Natural killer cell (primary cell): ENCODE measurements around the gene ARL17B. TPM values are rescaled to one million over a fixed set of nuclear protein-coding genes. Genes with fewer than 3 reads are reported as not detected.
"Not testable (repeated sequence)": the region's sequence is repeated elsewhere in the genome, so short reads cannot be mapped to it uniquely, and the experiment has no call there.

Source experiments
- ATAC-seq, 3 donors: fragments of 150-1000 bp in 2 of 3; fragments of 200-7000 bp in 1 of 3; cut with Tn5 transposase; 1 replicate in 1 of 3; 2 replicates in 2 of 3; pipeline ENCODE4 v1.10.0; 2021; ENCODE audit warnings: mild to moderate bottlenecking in 2 of 3, moderate library complexity in 2 of 3
- DNase-seq, 2 donors: peaks; one replicate each; pipeline versions ENCODE4 v3.0.0 to v3.0.0-alpha.2; 2013 to 2021; ENCODE audit warnings: mixed read lengths in 1 of 2
- H3K27ac ChIP-seq: one replicate; pipeline ENCODE4 v1.5.1; 2013; ENCODE audit warnings: mild to moderate bottlenecking, low read length
- H3K27me3 ChIP-seq: one replicate; pipeline ENCODE4 v1.6.1; 2013; ENCODE audit warnings: low read length; ENCODE audit not compliant: control insufficient read depth, insufficient read depth
- H3K36me3 ChIP-seq: one replicate; pipeline ENCODE4 v1.6.1; 2013; ENCODE audit warnings: low read length; ENCODE audit not compliant: control insufficient read depth, insufficient read depth
- H3K4me1 ChIP-seq: one replicate; pipeline ENCODE4 v1.6.1; 2013; ENCODE audit warnings: low read length; ENCODE audit not compliant: control insufficient read depth, insufficient read depth
- H3K4me3 ChIP-seq: one replicate; pipeline ENCODE4 v1.5.1; 2013; ENCODE audit warnings: low read length
- H3K9me3 ChIP-seq: one replicate; pipeline ENCODE4 v1.6.1; 2013; ENCODE audit warnings: low read length; ENCODE audit not compliant: control insufficient read depth, insufficient read depth
- H3K27ac Mint-ChIP-seq, 2 donors: one replicate each; pipeline ENCODE4 v1.8.0; 2022; ENCODE audit warnings: mild to moderate bottlenecking in 2 of 2, mixed read lengths in 2 of 2, moderate library complexity in 1 of 2
- H3K27me3 Mint-ChIP-seq, 2 donors: one replicate each; pipeline ENCODE4 v1.8.0; 2022; ENCODE audit warnings: low read depth in 2 of 2, mixed read lengths in 2 of 2
- H3K36me3 Mint-ChIP-seq: one replicate; pipeline ENCODE4 v1.8.0; 2022; ENCODE audit warnings: mixed read lengths
- H3K4me1 Mint-ChIP-seq, 2 donors: one replicate each; pipeline ENCODE4 v1.8.0; 2022; ENCODE audit warnings: mixed read lengths in 2 of 2
- H3K4me3 Mint-ChIP-seq: one replicate; pipeline ENCODE4 v1.8.0; 2022; ENCODE audit warnings: mild to moderate bottlenecking, moderate library complexity, mixed read lengths
- H3K9me3 Mint-ChIP-seq, 2 donors: one replicate each; pipeline ENCODE4 v1.8.0; 2022; ENCODE audit warnings: mixed read lengths in 2 of 2
- WGBS: methylation state at CpG from one replicate; pipeline ENCODE4 v1.1.7; 2013; ENCODE audit warnings: missing lambda C conversion rate; ENCODE audit not compliant: insufficient coverage; 5-methylcytosine and 5-hydroxymethylcytosine counted together
- intact Hi-C: fragments of 100-400 bp; cut with micrococcal nuclease; formaldehyde crosslinking; loops from one replicate; pipeline ENCODE4 v1.14.2; 2022
- total RNA-seq, 4 donors: library from RNA; stranded (reverse); fragments of 120-200 nt in 1 of 4; gene quantifications; one replicate each; pipeline versions ENCODE4 v1.2.3 to v1.2.4, GENCODE V29; 2013 to 2022

Gene ARL17B
- total RNA-seq, 3 donors from 2014 or later (not counting 1 experiment from before 2014, with no cell fraction given): 18.6 to 30.3 (median 20.0) TPM

DNA sequence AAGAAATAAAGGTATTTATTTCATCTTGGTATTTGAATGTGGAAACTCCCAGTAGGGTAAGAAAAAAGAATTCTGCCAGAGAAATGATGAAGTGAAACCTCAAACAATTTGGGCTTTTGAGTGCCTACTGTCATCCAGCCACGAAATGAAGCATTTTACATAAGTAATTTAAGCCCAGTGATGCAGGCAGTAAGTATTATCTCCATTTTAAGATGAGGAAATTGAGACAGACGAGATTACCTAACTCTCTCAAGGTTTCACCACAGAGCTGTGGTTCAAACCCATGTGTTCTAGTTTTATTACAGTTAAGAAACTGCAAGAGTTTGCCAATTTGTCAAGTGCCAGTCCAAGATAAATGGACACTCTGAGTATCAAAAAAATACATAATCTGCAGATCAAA, 13.2 kb downstream of the ARL17B start:
- H3K4me1 Mint-ChIP-seq, H3K27me3 Mint-ChIP-seq, H3K9me3 ChIP-seq, intact Hi-C loops, H3K4me3 Mint-ChIP-seq, H3K27ac Mint-ChIP-seq, H3K4me3 ChIP-seq, H3K27me3 ChIP-seq, DNase-seq, H3K27ac ChIP-seq, H3K9me3 Mint-ChIP-seq, H3K4me1 ChIP-seq, H3K36me3 ChIP-seq, H3K36me3 Mint-ChIP-seq: not testable (repeated sequence)
- ATAC-seq: peak in 2 of 3 donors; percentile 30 to 50
- no CpG with 5 or more reads among the region's 2 CpGs for WGBS

- intact Hi-C loops, DNase-seq, H3K9me3 ChIP-seq, H3K27ac Mint-ChIP-seq, H3K4me3 Mint-ChIP-seq, H3K4me1 Mint-ChIP-seq, H3K9me3 Mint-ChIP-seq, ATAC-seq, H3K4me1 ChIP-seq, H3K27ac ChIP-seq, H3K4me3 ChIP-seq, H3K36me3 ChIP-seq, H3K27me3 ChIP-seq, H3K27me3 Mint-ChIP-seq, H3K36me3 Mint-ChIP-seq: not testable (repeated sequence)
- no CpG with 5 or more reads among the region's 3 CpGs for WGBS
Measured at GRCh38 chr17:46342131-46342530, 19.4 kb downstream of the ARL17B start.

DNA sequence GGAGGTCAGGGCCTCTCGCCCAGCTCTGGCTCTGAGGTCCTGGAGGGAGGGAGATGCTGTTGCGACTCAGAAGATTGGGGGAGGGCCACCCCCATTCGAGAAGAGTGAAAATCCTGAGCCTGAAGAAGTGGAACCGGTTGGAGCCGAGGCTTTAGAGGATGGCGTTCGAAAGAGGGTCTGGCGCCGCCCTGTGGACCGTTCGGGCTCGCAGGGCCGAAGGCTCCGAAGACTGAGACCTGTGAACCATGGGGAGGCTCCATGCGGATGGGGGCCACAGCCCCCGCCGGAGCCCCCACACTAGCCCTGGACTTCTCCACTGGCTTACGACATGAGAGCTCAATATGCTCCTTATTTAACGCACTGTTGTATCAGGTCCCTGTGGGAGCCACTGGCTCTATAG, 20.3 kb downstream of the ARL17B start:
- intact Hi-C loops, H3K4me3 Mint-ChIP-seq, H3K27ac Mint-ChIP-seq, H3K4me3 ChIP-seq, H3K27me3 ChIP-seq, H3K36me3 Mint-ChIP-seq, H3K36me3 ChIP-seq, H3K4me1 Mint-ChIP-seq, H3K9me3 Mint-ChIP-seq, H3K27ac ChIP-seq, H3K9me3 ChIP-seq, H3K4me1 ChIP-seq, H3K27me3 Mint-ChIP-seq, DNase-seq: not testable (repeated sequence)
- WGBS: no CpG with 5 or more reads among the region's 19 CpGs
- peak in 1 of 3 donors; percentile 43 for ATAC-seq

- H3K4me1 ChIP-seq, H3K27ac Mint-ChIP-seq, H3K4me3 ChIP-seq, H3K27me3 Mint-ChIP-seq, H3K36me3 ChIP-seq, ATAC-seq, H3K9me3 Mint-ChIP-seq, H3K4me1 Mint-ChIP-seq, H3K27ac ChIP-seq, intact Hi-C loops, H3K9me3 ChIP-seq, H3K36me3 Mint-ChIP-seq, H3K27me3 ChIP-seq, DNase-seq, H3K4me3 Mint-ChIP-seq: not testable (repeated sequence)
- WGBS: no CpG with 5 or more reads among the region's 16 CpGs
Measured at GRCh38 chr17:46294831-46295230, 66.7 kb downstream of the ARL17B start, which contains the start of gene LRRC37A. Gene LRRC37A (plus strand): TSS chr17:46295131. CDS start chr17:46295134, 3 bp downstream.

DNA sequence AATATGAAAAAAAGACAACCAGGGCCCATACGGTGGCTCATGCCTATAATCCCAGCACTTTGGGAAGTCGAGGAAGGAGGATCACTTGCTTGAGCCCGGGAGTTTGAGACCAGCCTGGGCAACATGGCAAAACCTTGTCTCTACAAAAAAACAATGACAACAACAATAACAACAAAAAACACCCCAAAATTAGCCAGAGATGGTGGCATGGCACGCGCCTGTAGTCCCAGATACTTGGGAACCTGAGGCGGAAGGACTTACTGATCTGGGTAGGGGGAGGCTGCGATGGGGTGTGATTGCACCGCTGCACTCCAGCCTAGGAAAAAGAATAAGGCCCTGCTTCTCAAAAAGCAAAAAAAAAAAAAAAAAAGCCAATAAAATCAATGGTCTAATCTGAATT, 69.9 kb downstream of the ARL17B start:
- DNase-seq, ATAC-seq, H3K4me3 ChIP-seq, H3K9me3 Mint-ChIP-seq, H3K36me3 Mint-ChIP-seq, H3K27me3 ChIP-seq, H3K4me1 Mint-ChIP-seq, H3K36me3 ChIP-seq, H3K27me3 Mint-ChIP-seq, H3K27ac ChIP-seq, H3K4me1 ChIP-seq, H3K27ac Mint-ChIP-seq, intact Hi-C loops, H3K9me3 ChIP-seq, H3K4me3 Mint-ChIP-seq: not testable (repeated sequence)
- WGBS: 92% methylated on average over 2 of the region's 8 CpGs

DNA sequence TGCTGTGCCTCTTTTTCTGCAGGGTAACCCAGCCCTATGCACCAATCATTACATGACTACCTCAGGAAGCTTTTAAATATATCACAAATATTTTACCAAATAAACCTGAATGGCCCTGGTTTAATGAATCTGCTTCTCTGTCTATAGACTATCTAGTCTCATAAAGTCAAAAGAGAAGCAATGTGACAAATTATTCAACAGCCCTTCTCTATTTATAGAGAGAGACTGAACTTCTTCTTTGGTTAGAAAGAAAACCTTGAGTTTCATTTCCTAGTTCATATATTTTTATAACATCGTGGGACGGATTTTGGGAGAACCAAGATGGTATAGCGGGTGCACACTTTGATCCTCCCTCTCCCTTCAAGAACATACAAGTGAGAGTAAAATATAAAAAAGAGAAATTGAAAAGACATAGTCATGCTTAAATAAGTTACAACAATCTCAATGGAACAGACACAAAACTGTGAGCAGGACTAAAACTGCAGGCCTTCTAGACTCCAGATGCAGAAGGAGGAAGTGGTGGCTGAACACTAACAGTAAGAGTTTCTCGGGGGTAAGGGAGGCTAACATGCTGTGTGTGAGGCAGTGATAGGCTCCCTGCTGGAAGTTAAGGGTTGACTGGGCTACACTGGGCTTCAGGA, 70.5 kb downstream of the ARL17B start:
- ATAC-seq, H3K27ac ChIP-seq, H3K27ac Mint-ChIP-seq, H3K4me3 ChIP-seq, H3K4me1 Mint-ChIP-seq, H3K36me3 Mint-ChIP-seq, H3K27me3 Mint-ChIP-seq, H3K9me3 Mint-ChIP-seq, H3K4me3 Mint-ChIP-seq, H3K9me3 ChIP-seq, DNase-seq, H3K36me3 ChIP-seq, H3K4me1 ChIP-seq, H3K27me3 ChIP-seq, intact Hi-C loops: not testable (repeated sequence)
- WGBS: 10% methylated on average over 1 of the region's 4 CpGs

DNA sequence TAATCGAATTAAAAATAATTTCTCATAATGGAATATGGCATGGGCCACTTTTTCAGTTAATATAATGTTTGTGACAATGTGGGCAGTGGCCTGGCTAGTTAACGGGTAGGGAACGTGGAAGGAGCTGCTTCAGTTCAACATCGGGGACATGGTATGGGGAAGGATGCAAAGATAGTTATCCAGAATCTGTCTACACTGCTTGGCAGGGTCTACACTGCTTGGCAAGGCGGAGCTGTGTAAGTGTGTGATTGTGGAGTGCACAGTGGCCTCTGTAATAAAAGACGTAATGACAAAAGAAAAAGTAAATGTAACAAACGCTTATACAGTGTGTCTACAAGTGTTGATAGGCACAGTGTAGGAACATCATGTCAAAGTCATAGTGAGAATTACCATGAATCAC, 74.0 kb downstream of the ARL17B start:
- intact Hi-C loops: loop anchor here (10.0 kb wide), 1 partner anchor 283 kb away; no protein-coding TSS in a partner anchor
- not testable (repeated sequence) for ATAC-seq, DNase-seq, H3K27me3 ChIP-seq, H3K4me3 ChIP-seq, H3K27ac ChIP-seq, H3K9me3 Mint-ChIP-seq, H3K4me1 ChIP-seq, H3K9me3 ChIP-seq, H3K36me3 Mint-ChIP-seq, H3K4me3 Mint-ChIP-seq, H3K4me1 Mint-ChIP-seq, H3K27ac Mint-ChIP-seq, H3K27me3 Mint-ChIP-seq, H3K36me3 ChIP-seq
- 86% methylated on average over 7 of the region's 7 CpGs for WGBS
